NCI-H446 (cell line): ENCODE data around the gene SLC15A5.

Experiments
- DNase-seq, 2 experiments: peaks; one replicate each; lab custom pipeline; 2025; lab: John Stamatoyannopoulos, UW

The SLC15A5 gene, protein sequence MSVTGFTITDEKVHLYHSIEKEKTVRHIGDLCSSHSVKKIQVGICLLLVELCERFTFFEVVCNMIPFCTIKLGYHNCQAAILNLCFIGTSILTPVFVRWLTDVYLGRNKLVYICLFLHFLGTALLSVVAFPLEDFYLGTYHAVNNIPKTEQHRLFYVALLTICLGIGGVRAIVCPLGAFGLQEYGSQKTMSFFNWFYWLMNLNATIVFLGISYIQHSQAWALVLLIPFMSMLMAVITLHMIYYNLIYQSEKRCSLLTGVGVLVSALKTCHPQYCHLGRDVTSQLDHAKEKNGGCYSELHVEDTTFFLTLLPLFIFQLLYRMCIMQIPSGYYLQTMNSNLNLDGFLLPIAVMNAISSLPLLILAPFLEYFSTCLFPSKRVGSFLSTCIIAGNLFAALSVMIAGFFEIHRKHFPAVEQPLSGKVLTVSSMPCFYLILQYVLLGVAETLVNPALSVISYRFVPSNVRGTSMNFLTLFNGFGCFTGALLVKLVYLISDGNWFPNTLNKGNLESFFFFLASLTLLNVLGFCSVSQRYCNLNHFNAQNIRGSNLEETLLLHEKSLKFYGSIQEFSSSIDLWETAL

DNA sequence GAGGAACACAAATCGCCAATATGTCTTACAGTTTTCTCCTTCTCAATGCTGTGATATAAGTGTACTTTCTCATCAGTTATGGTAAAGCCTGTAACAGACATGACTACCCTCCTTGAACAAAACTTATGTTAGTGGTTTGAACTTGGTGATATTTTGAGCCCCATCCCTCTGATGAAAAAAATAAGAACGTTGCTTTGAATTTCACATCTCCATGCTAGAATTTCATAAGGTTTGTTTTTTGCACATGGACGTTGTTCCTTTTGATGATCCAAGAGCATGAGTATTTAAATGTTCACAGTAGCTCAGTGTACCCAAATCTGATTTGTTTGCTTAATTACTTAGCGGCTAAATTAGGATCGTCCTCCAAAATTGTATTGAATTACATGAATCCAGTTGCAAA lies at the start of gene SLC15A5:
TSS of gene SLC15A5 (minus strand) at position 101 of the 400 bp plus-strand sequence. CDS start at position 101, 0 bp downstream.
- no peak for DNase-seq

DNA sequence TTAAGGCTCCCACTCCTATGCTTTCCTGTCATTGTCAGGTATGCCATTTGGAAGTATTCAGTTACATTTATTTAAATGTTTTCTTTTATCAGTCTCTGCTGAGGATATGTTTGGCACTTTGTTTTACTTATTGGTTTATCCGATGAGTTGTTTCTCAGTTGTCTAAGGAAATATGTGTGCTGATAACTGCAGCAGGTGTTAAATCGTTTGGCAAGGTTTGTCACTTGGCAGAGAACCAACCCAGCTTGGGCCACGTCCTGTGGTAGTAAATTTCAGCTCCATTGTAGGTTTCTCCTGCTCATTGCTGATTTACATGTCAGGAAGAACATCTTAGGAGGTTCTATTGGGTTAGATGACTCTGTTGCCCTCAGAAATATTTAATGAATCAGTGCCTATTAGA lies 47.9 kb upstream of the SLC15A5 start:
- DNase-seq = no peak

GRCh38 chr12:16324772-16325171 lies 47.3 kb upstream of the SLC15A5 start:
- no peak for DNase-seq

DNA sequence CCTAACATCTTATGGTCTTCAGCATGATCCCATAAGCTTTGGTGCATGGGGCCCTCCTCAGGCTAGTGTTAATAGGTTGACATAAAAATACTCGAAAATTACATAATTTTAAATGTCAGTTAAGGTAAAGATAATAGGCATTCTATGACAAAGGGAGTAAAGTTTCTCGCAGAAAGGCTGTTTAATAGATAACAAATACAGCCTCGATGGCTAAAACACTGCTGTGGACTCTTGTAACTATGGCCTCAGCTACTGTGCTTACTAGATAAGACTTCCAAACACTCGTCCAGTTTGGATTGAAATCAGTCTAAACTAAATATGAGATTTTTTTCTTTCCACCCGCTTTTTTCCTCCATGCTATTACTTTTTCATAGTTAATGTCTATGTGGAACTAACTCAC lies 46.8 kb upstream of the SLC15A5 start:
- DNase-seq = no peak

GRCh38 chr12:16323638-16324037 lies 46.2 kb upstream of the SLC15A5 start:
- DNase-seq = no peak

DNA sequence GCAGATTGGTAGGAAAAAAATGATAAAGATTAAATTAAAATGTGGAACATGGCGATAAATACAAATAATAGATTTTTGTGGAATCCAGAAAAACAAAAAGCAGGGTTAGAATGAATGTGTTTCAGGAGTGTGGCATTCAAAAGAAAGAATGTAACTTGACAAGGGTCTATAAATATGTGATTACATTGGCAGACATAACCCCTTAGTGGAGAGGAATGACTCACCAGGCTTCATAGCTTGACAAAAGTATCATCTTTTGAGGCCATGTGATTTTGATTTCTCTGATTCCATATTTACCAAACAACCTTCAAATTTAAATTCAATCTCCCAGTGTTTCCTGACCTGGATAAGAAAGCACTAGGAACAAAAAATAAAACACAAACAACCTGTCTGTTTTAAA lies 45.5 kb upstream of the SLC15A5 start:
- no peak for DNase-seq

- DNase-seq = no peak
Observed at GRCh38 chr12:16310934-16311333, 33.4 kb upstream of the SLC15A5 start.

- no peak for DNase-seq
Observed at GRCh38 chr12:16307856-16308475, 30.5 kb upstream of the SLC15A5 start.

GRCh38 chr12:16303939-16304338 lies 26.5 kb upstream of the SLC15A5 start:
- DNase-seq = no peak

GRCh38 chr12:16300736-16301135 lies 23.3 kb upstream of the SLC15A5 start:
- no peak for DNase-seq

DNA sequence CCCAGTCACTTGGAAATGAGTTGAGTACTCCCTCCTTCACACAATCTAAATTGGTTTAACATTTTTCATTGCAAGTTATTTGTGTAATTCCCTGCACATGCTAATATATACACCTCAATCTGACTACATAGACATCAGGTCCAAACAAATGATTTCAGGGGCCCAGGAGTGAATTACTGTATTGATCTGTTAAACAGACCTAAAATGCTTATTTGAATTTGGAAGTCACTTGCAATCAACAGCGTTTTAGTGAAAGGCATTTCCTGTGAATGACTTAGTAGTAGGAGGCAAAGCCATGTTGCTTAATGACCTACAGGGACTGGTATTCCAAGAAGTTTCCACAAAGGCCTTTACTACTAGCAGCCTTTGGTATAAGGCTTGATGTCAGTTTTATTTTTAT lies 22.6 kb upstream of the SLC15A5 start:
- no peak for DNase-seq

- no peak for DNase-seq
Observed at GRCh38 chr12:16299403-16299802, 21.9 kb upstream of the SLC15A5 start.

GRCh38 chr12:16297521-16297920 lies 20.0 kb upstream of the SLC15A5 start:
- no peak for DNase-seq

DNA sequence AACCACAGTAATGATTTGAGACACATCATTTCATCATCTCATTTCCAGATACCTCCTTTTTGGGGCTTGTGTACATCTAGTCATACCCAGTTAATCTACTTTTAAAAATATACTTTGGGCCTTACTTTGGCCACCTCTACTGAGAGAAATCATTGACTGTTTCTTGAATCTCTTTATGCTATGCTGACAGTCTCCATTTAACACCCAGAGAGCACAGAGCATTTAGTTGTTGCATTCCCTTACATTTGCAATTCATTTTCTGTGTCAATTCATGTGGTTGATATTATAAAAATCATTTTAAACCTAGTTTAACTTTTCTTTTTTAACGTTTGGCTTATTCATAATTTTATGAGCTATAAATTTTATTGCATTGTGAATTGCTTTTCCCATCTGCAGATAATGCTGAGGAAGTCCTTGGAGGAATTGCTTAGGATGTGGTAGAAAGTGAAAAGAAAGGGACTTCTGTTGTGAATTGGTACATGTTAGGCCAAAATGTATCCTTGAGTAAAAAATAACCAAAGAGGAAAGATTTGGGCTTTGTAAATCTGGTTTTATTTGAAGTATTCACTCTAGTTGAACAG lies 17.0 kb upstream of the SLC15A5 start:
- no peak for DNase-seq

- no peak for DNase-seq
Observed at GRCh38 chr12:16291032-16291431, 13.5 kb upstream of the SLC15A5 start.

- DNase-seq = no peak
Observed at GRCh38 chr12:16285586-16285985, 8.1 kb upstream of the SLC15A5 start.

DNA sequence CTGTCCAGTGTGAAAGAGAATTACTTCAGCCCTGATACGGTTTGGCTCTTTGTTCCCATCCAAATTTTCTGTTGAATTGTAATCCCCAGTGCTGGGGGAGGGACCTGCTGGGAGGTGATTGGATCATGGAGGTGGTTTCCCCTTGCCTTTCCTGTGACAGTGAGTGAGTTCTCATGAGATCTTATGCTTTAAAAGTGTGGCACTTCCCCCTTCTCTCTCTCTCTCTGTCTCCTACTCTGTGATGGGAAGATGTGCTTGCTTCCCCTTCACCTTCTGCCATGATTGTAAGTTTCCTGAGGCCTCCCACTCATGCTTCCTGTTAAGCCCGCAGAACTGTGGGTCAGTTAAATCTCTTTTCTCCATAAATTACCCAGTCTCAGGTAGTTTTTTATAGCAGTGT lies 5.5 kb upstream of the SLC15A5 start:
- DNase-seq = no peak

DNA sequence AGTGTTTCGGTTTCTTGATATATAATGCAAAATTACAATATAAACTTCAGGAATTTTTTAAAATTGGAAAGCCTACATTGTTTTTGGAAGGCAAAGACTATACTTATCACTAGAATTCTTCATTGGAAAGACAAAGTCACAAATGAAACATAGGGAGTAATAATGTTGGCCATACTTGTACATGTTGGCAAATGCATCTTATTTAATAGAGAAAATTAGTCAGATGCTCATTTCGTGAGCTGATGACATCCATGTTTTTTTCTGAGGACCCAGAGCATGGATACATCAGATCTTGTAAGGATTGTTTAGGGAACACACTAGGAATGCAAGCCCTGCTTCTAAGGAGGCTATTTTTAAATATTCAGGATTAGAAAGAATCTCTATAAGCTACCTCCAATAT lies 4.6 kb upstream of the SLC15A5 start:
- DNase-seq = no peak

- no peak for DNase-seq
Observed at GRCh38 chr12:16281157-16281556, 3.7 kb upstream of the SLC15A5 start.

GRCh38 chr12:16272222-16272621 lies 5.3 kb downstream of the SLC15A5 start:
- DNase-seq = no peak

GRCh38 chr12:16271062-16271461 lies 6.4 kb downstream of the SLC15A5 start:
- DNase-seq = no peak

DNA sequence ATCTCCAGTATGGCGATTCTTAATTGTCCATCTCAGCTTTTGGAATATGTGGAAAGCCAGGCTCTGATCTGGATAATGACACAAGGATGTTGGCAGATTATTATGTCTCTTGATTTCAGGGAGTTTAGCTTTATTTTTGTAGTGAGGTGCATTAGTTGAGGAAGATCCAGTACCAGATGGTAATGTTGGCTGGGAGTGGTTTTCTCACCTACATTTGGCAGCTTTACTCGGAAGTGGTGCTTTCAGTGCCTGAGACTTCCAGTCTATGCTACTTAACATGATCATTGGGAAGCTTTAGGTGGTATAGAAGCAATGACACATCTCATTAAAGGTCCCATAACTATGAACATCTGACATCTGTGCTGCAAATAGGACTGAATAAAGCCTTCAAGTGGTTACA lies 7.5 kb downstream of the SLC15A5 start:
- no peak for DNase-seq

DNA sequence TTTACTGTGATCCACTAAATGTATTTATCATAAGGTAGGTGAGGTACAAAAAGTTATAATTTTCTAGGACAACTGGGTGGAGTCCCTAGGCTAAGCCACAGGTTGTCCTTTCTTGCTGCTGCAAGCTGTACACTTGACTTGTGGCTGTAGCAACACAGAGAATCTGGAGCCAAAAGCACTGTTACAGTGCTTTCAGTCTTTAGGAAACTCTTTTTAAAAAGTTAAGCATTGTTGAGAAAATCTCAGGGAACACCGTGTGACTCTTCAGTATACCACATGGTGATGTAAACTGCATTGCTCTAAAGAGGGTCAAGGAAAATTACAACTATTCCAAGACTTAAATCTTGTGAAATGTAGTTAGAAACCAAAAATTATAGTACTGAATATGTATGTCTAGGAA lies 11.4 kb downstream of the SLC15A5 start:
- DNase-seq = no peak
